Jurkat, Clone E6-1 (cell line): ENCODE data around the gene CLEC16A.
"Not testable (repeated sequence)": the region's sequence is repeated elsewhere in the genome, so short reads cannot be mapped to it uniquely, and the experiment has no call there.

ENCODE experiments used
- DNase-seq: peaks from one replicate; pipeline ENCODE4 v3.0.0-alpha.2; 2011; ENCODE audit warnings: low read depth, low spot score
- H3K4me3 ChIP-seq: 2 replicates; pipeline ENCODE4 v1.5.1; 2011; ENCODE audit warnings: mild to moderate bottlenecking, low read length, control low read depth, moderate library complexity

Gene CLEC16A

DNA sequence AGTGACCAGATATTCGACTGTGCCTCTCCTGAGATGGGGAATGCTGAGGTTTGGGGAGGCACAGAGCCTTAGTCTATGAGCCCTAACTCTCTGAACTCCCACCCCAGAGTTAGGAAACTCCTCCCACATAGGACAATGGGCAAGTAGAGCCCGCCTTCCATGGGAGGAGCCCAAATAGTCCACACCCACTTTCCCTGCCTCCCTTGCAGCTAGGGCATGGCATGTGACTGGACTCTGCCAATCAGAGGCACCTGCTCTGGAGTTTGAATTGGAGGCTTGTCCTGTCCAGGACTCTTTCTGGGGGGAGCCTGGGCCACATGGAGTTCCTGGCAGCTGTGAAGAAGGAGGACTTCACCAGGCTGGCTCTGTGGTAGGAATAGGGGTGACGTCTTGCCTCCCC, 263.3 kb downstream of the CLEC16A start:
- no peak overlapping the region for H3K4me3 ChIP-seq
- no peak for DNase-seq

DNA sequence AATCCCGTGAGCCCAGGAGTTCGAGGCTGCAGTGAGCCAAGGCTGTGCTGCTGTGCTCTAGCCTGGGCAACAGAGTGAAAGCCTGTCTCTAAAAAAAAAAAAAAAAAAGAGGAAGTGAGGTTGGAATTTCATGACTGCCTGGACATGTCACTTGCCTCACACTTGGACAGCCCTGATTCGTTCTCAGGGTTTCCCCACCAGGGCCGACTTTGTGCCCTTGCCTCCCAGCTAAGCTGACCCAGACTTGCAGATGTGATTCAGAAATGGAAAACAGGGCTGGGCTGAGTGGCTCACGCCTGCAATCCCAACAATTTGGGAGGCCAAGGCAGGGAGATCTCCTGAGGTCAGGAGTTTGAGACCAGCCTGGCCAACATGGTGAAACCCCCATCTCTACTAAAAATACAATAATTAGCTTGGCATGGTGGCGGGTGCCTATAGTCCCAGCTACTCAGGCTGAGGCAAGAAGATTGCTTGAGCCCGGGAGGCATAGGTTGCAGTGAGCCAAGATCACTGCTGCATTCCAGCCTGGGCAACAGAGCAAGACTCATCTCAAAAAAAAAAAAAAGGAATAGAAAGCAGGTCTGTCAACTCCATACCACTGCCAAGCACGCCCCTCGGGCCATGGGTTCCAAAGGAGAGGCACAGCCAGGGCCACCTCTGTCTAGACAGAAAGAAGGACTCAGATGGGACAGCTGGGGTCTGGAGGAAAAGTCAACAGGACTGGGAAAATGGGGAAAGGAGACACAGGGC, 264.7 kb downstream of the CLEC16A start:
- no peak overlapping the region for H3K4me3 ChIP-seq
- DNase-seq = no peak

DNA sequence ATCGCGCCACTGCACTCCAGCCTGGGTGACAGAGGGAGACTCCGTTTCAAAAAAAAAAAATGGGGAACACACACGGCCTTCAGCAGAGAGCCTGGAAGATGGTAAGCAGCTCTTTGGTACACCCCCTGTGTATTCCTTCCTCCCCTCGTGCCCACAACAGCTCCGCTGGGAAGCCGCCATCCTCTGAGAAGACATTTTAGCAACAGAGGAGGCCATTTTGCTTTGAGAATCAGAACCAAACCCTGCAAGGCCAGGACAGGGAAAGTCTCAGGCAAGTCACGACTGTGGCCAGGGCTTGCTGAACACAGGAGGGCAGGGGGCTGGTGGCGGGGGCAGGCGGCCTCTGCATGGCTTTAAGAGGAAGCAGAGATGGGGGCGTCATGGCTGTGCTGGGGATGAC, 265.9 kb downstream of the CLEC16A start:
- no peak for DNase-seq
- no peak overlapping the region for H3K4me3 ChIP-seq

DNA sequence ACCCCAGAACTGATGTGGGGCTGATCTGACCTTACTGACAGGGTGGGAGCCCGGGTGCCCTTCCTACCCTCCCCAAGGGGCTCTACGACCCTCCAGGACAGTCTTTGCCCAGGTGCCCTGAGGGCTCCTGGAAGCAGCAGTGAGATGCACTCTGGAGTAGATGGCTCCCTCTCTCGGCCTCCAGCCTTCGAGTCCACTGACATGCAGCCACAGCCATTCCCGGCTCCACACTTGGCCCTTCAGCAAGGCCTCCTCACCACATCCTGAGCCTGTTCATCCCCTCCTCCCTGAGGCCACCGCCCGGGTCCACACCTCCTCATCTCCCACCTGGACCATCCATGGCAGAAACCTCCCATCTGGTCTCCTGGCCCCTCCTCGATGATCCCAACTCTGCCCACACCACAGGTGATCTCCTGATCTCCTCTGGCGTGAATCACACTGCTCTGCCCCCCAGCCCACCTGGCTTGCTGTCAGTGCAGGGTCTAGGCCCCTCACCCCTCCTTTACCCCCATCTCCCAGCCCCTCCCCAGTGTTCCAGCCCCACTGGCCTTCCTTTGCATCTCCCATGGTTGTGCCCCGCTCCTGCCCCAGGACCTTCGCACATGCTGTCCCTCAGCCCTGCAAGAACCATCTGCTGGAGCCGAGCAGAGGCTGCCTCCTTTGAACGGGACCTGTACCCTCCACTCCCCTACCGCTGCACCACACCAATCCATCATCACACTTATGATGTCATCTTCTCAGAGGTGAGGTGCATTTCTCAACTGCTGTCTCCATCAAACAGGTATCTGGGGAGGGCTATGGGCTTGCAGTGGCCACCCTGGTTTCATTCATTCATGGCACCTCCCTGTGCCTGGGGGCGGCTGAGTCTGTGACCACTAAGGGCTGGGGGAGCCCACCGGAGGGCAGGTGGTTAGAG, 267.0 kb downstream of the CLEC16A start:
- DNase-seq = no peak
- no peak overlapping the region for H3K4me3 ChIP-seq

DNA sequence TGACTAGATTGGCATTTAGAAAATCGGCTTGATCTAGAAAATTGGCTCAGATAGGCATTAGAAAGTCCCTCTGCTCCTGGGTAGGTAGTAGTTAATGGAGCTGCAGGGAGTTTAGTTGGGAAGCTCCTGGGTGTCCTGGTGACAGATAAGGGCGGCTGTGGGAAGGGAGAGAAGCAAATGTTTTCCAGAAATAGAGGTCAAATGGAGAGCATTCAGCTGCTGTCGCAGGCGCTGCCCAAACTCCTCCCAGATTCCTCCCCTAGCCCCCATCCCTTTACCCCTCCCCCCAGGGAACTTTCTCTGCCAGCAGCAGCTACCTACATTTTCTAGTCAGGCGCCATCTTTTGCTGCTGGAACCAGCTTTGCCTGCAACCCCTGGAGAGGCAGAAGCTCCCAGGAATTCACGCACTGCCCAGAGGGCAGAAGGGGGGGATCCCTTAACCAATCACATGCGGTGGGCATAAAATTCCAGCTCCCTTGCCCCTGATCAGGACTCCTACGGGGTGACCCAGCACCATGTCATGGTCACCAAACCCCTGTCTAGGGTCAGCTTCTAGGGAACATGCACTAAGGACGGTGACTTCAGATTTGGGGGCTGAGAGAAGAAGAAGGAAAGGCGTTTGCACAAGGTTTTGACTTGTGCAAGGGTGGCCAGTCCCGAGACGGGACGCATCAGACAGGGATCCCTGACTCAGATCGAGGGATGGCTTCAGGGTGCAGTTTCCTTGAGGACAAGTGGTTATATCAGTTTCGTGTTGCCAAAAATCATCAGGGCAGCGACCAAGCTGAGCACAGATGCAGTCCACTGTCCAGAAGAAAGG, 267.8 kb downstream of the CLEC16A start:
- no peak overlapping the region for H3K4me3 ChIP-seq
- DNase-seq = no peak

DNA sequence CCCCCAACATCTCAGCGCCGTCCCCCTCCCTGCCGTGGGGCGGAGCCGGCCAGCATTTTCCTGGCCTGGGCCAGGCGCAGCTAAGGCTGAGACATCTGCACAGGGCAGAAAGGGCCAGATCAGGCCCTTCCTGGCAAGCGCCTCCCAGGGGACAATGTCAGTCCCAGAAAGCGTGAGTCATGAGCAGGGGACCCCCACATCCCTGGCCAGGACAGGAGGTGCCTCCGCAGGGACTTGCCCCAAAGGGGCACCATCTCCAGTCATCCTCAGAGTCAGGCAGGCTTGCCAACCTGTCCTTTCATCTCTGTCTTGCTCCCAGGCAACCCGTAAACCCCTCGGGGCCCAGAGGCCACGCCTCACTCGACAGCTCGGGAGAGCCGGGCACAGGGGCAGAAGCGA, 268.4 kb downstream of the CLEC16A start:
- DNase-seq = no peak

DNA sequence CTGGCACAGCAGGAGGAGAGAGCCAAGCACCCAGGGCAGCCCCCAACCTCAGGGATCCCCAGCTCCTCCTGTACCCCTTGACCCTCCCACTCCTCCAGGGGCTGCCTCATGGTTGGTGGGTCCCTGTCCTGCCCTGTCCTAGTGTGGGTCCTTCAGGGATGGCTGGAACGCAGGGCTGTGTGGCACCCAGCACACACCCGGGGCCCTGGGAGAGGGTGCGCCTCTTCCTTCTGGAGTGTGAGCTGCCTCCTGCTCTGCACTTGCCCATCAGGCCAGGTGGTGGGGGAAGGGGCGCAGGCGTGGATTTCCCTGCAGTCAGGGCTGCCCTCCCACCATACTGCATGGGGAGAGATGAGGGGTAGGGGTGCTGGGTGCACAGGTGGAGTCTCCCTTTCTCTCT, 269.0 kb downstream of the CLEC16A start:
- no peak overlapping the region for H3K4me3 ChIP-seq
- DNase-seq = no peak

More for the DNA sequence above, 268.4 kb downstream of the CLEC16A start:
- no peak overlapping the region for H3K4me3 ChIP-seq

DNA sequence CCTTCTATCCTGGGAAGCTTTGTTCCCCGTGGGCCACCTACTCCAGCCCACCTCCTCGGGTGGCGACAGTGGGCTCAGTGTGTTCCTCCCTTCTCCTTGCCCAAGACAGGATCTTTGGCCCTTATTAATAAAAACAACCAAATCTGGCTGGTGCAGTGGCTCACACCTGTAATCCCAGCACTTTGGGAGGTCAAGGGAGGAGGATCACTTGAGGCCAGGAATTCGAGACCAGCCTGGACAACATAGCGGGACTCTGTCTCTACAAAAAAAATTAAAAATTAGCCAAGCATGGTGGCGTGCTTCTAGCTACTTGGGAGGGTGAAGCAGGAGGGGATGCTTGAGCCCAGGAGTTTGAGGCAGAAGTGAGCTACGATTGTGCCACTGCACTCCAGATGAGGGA, 269.4 kb downstream of the CLEC16A start:
- no peak for DNase-seq
- H3K4me3 ChIP-seq = no peak overlapping the region

DNA sequence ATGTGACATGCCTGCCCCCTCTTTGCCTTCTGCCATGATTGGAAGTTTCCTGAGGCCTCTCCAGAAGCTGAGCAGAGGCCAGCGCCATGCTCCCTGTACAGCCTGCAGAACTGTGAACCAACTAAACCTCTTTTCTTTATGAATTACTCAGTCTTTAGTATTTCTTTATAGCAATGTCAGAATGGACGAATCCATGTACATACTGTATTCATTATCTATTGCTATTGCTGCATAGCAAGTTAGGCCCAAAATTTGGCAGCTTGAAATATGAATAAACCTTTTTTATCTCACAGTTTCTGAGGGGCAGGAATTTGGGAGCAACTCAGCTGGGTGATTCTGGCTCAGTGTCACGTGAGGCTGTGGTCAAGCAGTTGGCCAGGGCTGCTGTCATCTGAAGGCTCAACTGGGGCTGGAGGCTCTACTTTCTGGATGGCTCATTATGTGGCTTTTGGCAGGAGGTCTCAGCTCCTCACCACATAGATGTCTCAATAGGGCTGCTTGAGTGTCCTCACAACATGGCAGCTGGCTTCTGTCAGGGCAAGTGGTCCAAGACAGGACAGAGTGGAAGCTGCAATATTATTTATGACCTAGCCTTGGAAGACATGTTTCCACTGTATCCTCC, 271.7 kb downstream of the CLEC16A start:
- DNase-seq = no peak
- H3K4me3 ChIP-seq = no peak overlapping the region

DNA sequence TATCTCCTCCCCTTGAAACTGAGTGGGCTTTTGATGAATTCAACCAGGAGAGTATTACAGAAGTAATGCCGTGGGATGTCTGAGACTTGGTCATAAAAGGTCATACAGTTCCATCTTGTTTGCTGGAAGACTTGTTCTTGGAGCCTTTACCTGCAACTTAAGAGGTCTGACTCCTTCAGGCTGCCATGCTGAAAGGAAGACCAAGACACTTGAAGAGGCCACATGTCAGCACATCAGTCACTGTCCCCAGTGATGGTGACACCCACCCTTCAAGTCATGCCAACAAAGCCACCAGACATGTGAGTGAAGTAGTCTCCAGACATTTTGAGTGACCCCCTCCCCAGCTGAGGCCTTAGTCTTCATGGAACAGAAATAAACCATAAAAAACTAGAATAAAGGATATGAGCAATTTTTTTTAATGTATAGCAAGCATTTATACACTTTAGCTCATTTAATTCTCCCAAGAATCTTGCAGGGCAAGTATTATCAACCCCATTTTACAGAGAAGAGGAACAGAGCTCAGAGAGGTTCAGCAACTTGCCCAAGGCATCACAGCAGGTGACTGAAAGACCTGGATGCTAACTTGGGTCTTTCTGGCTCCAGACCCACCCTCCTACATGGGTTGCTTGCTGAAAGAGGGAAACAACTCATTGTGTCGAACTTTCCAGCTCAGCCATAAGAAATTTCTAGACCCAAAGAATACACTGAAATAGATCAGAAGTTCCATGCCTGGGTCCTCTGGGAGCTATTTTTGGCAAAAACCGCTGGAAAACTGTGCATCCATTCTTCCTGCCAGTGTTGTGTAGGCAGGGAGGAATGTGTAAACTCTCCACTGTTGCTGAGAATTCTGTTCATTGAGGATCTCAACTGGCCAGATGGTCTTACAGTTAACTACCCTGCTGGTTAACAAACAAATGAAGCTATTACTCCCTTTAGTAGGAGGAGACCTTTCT, 273.6 kb downstream of the CLEC16A start:
- no peak for DNase-seq

DNA sequence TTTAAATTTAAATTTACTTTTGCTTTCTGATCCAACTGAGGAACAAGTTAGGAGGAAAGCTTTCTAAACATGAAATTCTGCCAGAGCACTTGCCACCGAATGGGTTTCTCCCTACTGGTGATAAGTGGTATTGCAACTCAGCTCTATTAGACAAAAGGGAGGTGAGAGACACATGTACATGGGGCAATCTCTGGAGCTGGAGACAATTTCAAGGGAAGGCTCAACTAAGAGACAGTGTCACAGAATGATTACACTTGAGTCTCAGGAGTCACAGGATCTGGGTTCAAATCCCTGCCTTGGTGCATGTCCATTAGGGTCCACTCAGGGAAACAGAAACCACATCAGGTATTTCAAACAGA, 274.2 kb downstream of the CLEC16A start:
- no peak overlapping the region for H3K4me3 ChIP-seq
- no peak for DNase-seq

More for the DNA sequence above, 273.6 kb downstream of the CLEC16A start:
- no peak overlapping the region for H3K4me3 ChIP-seq

DNA sequence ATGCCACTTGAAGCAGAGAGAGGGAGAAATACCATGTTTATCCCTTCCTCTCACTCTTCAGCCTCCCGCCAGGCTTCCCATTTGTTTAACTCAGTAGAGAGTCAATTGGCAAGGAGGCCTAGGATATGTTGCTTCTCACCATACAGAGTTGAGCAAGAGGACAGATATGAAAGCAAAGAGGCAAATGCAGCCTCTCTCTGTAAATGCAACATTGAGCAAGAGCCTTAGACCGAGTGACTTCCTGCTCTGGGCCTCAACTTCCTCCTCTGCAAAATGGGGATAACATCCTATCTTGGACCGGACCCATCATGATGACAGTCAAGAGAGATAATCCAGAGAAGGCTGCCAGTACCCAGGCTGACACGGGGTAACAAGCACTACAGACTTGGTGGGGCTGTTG, 274.8 kb downstream of the CLEC16A start:
- no peak overlapping the region for H3K4me3 ChIP-seq
- DNase-seq = no peak

DNA sequence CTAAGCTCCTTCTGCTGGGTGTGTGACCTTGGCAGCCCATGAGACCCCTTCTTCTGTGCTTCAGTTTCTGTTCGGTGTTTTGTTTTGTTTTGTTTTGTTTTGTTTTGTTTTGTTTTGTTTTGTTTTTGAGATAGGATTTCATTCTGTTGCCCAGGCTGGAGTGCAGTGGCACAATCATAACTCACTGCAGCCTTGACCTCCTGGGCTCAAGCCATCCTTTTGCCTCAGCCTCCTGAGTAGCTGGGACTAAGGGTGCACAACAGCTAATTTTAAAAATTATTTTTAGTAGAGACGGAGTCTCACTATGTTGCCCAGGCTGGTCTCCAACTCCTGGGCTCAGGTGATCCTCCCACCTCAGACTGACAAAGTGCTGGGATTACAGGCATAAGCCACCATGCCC, 276.1 kb downstream of the CLEC16A start:
- not testable (repeated sequence) for DNase-seq, H3K4me3 ChIP-seq

DNA sequence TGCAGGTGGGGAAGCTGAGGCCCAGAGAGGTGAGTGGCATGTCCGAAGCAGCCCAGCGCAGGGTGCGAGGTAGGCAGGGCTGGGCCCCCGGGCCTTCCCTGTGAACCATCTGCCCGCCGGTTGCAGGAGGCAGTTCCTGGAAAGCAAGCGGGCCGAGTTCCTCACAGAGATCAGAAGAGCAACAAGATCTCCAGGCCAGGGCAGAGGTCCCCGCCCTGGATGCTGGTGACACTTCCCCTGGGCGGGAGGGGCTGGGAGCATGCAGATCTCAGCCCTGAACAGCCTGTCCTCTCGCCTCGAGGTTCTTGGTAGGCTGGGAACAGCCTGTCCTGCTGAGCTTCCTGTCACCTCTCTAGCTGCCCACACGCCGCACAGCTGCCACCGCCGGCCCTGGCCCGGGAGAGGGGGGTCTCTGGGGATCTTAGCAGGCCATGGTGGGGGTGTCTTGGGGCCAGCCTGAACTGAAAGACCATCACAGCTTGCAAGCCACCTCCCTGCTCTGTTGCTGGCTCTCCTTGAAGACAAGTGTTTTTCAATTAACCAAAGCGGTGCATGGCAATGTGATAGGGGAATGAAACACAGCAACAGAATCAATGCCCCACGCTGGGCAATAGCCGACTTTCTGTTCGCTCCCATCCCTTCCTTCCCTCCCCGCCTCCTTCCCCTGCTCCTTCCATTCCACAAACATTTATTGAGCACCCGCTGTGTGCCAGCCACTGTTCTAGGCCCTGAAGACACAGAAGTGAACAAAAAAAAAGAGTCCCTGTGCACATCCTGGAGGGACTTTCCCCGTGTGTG, 279.9 kb downstream of the CLEC16A start:
- H3K4me3 ChIP-seq = no peak overlapping the region; the same call in 1 of the 2 replicates
- DNase-seq = no peak

DNA sequence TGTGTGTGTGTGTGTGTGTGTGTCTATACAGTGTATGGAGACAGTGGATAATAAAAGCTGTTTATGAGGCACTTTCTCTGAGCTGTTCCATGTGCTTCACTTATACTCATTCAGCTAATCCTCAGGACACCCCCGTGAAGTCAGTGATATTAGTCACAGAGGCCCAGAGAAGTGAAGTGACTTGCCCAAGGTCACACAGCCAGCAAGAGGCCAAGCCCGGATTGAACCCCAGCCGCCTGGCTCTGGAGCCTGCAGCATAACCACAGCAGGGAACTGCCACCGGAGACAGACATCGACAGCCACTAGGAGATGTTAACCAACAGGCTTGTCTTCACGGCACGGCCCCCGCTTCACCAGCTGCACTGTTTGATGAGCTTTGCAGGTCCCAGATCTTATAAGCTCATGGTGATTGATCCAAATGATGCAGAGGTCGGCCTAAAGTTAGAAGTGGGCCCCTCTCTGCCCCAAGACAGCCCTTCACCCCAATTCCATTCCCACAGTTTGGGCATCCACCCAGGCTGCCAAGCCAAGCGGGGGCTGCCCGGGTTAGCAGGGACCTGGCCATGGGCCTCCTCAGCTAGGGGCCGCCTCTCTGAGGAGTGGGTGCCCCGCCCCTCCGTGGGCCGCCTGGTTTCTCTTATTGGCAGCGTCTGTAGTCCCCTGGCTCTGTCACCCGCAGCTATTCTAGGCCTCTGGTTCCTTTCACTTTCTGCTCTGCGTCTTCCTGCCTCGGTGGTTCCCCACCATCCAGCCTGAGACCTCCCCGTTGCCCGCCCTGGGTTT, 280.7 kb downstream of the CLEC16A start:
- peak; percentile 79 for DNase-seq
- H3K4me3 ChIP-seq = peak overlapping the region; percentile 35

DNA sequence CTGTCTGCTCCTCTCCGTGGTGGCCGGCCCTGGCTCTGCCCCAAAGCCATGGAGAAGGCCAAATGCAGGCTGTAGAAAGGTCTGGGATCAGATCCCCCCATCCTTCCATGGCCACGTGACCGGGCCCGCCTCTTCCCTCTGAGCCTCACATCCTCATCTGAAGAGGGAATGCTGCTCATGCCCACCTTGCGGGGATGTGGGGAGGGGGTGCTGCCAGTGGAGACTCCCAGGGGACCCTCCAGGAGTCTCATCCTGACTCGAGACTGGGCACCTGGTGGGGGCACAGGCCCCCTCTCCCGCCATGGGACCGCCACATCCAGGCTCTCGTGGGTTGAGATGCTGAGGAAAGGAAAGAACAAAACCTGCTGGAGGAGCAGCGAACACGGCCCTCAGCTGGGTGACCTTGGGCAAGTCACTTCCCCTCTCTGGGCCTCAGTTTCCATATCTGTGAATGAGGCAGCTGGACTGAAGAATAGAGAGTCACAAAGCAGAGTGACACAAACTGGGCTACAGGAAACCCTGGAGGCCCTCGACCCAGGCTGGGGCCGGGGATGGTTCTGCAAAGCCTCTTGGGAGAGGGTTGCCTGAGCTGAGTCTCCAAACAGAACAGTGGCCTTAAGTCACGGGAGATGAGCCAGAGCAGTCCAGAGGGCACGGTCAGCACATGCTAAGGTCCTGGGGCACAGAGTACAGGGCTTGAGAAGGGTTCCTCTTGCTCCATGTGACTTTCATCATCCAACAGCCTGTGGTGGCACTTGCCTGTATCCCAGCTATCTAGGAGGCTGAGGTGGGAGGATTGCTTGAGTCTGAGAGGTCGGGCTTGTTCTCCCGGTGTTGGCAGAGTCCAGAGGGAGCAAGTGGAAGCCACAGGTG, 281.5 kb downstream of the CLEC16A start:
- DNase-seq = no peak
- H3K4me3 ChIP-seq = peak overlapping the region; percentile 35
